ENCODE measurements around the gene ICAM2.

ICAM2 gene

DNA sequence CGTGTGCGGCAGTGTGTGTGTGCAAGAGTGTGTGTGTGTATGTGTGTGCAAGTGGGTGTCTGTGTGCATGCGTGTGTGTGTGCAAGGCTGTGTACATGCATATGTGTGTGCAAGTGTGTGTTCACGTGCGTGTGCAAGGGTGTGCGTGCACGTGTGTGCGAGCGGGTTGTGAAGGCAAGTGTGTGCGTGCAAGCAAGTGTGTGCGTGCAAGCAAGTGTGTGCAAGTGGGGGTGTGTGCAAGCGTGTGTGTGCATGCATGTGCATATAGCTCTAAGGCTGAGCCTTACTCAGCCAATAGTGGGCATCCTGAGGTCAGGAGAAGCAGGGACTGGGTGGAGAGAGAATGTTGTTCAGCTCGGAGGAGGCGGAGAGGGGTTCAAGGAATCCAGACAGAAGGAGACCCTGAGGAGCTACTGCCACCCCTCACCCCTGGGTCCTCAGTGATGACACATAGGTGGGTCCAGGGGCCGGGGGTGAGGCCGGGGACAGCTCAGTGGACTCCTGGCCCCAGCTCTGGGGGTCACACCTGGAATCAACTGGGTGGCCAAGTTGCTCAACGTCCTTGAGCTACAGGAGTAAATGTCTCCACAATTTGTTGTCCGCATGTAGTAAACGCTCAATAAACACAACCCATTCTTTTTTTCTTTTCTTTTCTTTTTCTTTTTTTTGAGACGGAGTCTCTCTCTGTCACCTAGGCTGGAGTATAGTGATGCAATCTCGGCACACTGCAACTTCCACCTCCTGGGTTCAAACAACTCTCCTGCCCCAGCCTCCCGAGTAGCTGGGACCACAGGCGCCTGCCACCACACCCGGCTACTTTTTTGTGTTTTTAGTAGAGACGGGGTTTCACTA, 20.5 kb downstream of the ICAM2 start:
- no peak for TF ChIP-seq CTCF (IDR thresholded peaks at IDR 0.05; ENCODE audit: borderline replicate concordance, insufficient read depth, low read depth, low read length)

DNA sequence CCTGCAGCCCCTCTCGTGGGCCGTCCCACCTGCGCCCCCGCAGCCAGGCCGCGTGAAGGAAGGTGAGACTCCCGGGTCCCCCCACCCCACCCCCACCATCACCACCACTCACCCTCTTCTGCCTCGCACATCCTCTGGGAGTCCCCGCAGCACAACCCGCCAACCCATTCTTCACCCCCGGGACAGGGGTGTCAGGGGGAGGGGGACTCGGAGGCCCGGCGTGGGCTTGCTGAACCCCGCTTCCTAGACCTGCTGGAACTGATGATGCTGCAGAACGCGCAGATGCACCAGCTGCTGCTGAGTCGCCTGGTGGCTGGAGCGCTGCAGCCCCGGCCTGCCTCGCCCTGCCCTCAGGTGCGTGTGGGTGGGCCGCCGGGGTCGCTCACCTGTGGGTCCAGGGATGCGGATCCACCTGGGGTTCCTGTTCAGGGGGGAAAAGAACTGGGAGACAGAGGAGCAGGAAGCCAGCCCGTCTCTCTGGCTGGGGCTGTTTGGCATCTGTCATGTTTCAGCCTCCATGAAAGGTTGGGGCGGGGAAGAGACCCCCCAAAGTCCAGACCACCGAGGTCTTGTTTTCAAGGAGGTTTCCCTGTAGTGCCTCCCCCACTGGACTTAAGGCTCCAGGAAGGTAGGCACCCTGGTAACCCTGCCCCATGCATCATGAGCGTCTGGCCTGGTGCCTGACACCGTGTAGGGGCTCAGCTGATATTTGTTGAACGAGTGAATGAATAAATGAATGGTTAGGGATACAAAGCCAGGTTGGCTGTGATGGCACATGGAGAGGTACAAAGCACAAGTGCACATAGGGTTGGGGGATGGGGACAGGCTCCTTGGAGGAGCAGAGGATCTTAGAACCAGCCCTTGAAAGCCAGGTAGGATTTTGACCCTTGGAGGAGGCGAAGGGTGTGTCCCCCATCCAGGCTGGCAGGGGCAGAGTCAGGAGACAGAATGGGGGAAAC, 21.4 kb downstream of the ICAM2 start:
- TF ChIP-seq CTCF (IDR thresholded peaks at IDR 0.05; ENCODE audit: borderline replicate concordance, insufficient read depth, low read depth, low read length): no peak
- H3K4me3 ChIP-seq (ENCODE audit: low read depth, low read length): peak overlapping the region; percentile 41

More for the DNA sequence above, 20.5 kb downstream of the ICAM2 start:
- H3K4me3 ChIP-seq (ENCODE audit: low read depth, low read length): no peak overlapping the region

GRCh38 chr17:63998050-63998720, 22.2 kb downstream of the ICAM2 start, which contains the start of gene PRR29:
TSS of gene PRR29 (plus strand) at chr17:63998351. CDS start at chr17:63998365, 14 bp downstream.
- no peak for TF ChIP-seq CTCF (IDR thresholded peaks at IDR 0.05; ENCODE audit: borderline replicate concordance, insufficient read depth, low read depth, low read length)
- H3K4me3 ChIP-seq (ENCODE audit: low read depth, low read length): peak within 1 kb of the TSS; percentile 41

- TF ChIP-seq CTCF (IDR thresholded peaks at IDR 0.05; ENCODE audit: borderline replicate concordance, insufficient read depth, low read depth, low read length): no peak
- H3K4me3 ChIP-seq (ENCODE audit: low read depth, low read length): no peak overlapping the region
Observed at GRCh38 chr17:63997341-63998048, 22.9 kb downstream of the ICAM2 start.

- no peak for TF ChIP-seq CTCF (IDR thresholded peaks at IDR 0.05; ENCODE audit: borderline replicate concordance, insufficient read depth, low read depth, low read length)
- no peak overlapping the region for H3K4me3 ChIP-seq (ENCODE audit: low read depth, low read length)
Observed at GRCh38 chr17:63996430-63997182, 23.8 kb downstream of the ICAM2 start.

DNA sequence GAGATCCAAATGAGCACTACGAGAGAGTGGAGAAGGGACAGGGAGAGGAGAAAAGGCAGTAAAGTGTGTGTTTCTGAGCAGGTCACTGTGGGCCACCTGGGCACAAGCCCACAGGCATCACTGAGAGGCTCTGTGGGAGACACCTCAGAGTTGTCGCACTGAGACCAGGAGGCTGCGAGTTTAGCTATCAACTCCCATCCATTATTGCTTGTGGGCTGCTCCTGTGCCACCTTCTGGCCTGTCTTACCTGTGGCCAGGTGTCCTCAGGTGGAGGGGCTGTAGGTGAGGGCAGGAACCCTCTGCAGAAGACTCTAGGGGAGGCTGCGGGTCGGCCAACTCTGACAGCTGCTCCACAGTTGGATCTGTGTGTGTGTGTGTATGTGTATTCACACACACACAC, 24.8 kb downstream of the ICAM2 start:
- no peak for TF ChIP-seq CTCF (IDR thresholded peaks at IDR 0.05; ENCODE audit: borderline replicate concordance, insufficient read depth, low read depth, low read length)
- H3K4me3 ChIP-seq (ENCODE audit: low read depth, low read length): no peak overlapping the region

All from GM12875 (cell line).